Measurements from ENCODE around the gene ACSL6.

Gene ACSL6, protein sequence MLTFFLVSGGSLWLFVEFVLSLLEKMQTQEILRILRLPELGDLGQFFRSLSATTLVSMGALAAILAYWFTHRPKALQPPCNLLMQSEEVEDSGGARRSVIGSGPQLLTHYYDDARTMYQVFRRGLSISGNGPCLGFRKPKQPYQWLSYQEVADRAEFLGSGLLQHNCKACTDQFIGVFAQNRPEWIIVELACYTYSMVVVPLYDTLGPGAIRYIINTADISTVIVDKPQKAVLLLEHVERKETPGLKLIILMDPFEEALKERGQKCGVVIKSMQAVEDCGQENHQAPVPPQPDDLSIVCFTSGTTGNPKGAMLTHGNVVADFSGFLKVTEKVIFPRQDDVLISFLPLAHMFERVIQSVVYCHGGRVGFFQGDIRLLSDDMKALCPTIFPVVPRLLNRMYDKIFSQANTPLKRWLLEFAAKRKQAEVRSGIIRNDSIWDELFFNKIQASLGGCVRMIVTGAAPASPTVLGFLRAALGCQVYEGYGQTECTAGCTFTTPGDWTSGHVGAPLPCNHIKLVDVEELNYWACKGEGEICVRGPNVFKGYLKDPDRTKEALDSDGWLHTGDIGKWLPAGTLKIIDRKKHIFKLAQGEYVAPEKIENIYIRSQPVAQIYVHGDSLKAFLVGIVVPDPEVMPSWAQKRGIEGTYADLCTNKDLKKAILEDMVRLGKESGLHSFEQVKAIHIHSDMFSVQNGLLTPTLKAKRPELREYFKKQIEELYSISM

GRCh38 chr5:132011622-132012343 is at the start of gene ACSL6:
TSS of gene ACSL6 (minus strand) at chr5:132011658. CDS start at chr5:132011553, 105 bp downstream.
- no peak for DNase-seq (ENCODE audit: low read depth in 2 of 2)

DNA sequence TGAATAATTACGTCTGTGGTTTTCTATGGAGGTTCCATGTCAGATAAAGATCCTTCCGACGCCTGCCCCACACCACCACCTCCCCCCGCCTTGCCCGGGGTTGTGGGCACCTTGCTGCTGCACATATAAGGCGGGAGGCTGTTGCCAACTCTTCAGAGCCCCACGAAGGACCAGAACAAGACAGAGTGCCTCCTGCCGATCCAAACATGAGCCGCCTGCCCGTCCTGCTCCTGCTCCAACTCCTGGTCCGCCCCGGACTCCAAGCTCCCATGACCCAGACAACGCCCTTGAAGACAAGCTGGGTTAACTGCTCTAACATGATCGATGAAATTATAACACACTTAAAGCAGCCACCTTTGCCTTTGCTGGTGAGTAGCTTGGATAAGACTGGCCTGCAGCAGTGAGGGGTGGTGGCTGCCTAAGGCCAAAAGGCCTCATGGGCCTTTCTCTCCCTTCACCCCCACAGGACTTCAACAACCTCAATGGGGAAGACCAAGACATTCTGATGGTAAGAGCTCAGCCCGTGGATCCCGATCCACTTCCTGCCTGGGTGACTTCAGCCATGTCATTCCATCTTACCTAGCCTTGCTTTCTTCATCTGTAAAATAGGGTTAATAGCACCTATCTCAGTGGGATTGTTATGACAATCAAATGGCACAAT is 49.2 kb upstream of the ACSL6 start, which contains the start of gene IL3:
TSS of gene IL3 (plus strand) at position 155 of the 661 bp plus-strand sequence. CDS start at position 207, 52 bp downstream.
- DNase-seq (ENCODE audit: low read depth in 2 of 2), result no peak

DNA sequence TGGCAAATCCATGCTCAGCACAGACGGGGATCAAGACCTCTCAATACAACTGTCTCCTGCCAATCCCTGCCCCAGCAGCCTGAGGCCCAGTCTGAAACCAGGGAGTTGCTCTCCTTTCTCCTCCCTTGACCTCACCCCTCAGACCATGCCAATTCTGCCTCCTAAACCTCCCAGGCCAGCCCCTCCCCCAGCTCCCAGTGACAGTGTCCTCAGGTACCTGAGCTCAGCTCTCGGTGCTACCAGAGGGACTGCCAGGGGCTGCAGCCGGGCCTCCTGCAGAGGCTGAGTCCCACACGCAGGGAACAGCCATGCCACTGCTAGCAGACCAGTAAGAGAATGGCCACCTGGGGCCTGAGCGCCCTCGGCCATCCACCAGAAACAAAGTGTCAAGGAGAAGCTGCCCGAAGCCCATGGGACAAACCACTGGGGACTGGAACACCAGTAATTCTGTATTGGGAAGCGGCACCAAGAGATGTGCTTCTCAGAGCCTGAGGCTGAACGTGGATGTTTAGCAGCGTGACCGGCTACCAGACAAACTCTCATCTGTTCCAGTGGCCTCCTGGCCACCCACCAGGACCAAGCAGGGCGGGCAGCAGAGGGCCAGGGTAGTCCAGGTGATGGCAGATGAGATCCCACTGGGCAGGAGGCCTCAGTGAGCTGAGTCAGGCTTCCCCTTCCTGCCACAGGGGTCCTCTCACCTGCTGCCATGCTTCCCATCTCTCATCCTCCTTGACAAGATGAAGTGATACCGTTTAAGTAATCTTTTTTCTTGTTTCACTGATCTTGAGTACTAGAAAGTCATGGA is 48.4 kb upstream of the ACSL6 start:
- DNase-seq (ENCODE audit: low read depth in 2 of 2), result no peak

- no peak for DNase-seq (ENCODE audit: low read depth in 2 of 2)
These were observed 47.7 kb upstream of the ACSL6 start for GRCh38 chr5:132059043-132059695.

- no peak for DNase-seq (ENCODE audit: low read depth in 2 of 2)
These were observed 47.2 kb upstream of the ACSL6 start for GRCh38 chr5:132058646-132059042.

- DNase-seq (ENCODE audit: low read depth in 2 of 2), result no peak
These were observed 46.2 kb upstream of the ACSL6 start for GRCh38 chr5:132057498-132058255.

DNA sequence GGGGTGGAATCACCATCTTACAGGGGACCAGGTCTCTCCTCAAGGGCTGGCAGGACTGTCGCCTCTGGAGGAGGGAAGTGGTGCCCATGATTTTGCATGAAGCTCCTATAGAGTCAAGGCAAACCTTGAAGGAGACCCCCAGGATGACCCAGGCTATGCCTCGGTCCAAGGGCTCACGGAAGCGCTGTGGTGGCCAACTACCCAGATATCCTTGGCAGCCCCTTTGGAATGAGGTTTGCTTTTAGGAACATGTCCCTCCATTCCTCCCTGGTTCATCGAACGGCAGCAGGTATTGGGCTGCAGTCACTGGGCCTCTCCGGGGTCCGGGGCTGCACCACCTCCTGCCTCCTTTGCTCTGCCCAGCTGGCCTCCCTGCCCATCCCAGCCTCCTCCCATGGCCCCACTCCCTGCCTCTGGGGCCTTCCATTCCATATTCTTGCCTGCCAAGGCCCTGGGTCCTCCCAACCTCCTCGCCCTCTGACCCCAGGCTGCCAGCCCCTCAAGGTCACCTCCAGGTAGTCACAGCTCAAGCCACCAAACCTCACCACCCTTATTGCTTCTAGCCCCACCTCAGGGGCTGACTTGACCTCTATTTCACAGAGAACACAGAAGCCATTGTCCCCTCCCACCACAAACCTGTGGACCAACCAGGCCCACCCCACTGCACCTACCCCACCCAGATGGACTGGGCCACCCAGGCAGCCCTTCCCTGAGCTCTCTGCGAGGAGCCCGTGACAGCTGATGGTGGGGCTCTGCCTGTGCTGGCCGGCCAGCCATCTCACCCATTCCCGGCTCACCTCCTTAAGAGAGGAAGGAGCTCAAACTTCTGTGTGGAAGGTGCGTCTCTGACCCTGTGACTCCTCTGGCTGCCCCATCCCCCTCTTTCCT is 45.4 kb upstream of the ACSL6 start:
- DNase-seq (ENCODE audit: low read depth in 2 of 2), result no peak

DNA sequence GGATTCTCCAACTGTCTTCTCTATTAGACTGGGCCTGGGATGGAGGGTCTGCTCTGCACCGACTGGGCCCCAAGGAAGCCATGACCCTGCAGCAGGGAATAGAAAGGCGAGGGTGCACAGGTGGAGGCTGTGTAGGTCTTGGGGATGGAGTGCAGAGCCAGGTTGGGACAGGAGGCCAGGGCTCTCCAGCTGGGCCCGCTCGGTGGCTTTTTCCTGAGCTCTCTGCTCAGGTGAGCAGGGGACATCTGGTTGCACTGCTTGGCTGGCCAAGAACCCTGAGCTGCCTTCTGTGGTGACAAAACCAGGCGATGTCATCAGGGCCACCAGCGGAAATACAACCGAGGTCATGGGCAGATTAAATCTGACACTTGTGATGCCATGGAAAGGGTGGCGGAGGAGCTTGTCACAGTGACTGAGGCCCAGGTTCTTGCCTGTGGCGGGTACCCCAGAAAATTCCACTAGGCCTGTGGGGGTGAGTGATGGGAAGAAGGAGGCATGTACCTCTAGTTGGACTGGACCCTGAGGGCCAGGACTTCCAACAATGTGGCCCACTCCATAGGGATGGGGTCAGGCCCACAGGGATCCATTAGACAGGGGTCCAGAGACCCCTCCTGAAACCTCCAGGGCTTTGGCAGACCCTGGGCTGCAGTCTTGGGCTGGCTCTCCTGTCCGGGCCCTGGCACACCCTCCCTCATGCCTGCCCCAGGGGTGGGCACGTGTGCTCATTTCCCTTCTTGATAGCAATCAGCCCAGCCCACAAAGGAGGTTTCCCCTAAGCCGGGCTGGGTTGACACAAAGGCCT is 44.6 kb upstream of the ACSL6 start:
- no peak for DNase-seq (ENCODE audit: low read depth in 2 of 2)

DNA sequence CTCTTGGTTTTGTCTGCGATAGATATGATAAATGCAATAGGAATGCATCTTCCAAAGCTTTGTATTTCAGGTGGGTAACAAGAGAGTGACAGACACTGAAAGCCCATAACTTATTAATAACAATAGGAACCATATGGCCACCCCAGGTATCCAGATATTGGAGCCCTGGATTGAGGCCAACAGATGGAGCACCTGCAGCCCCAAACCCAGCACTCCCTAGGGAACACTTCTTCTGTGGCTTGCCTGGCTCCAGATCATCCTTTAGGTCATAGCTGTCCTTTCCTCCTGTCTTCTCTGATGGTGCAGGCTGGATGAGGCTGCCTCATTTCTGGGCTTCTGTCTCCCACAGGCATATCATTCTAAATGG is 44.0 kb upstream of the ACSL6 start:
- DNase-seq (ENCODE audit: low read depth in 2 of 2), result no peak

GRCh38 chr5:132054697-132055440 is 43.4 kb upstream of the ACSL6 start:
- DNase-seq (ENCODE audit: low read depth in 2 of 2), result no peak

DNA sequence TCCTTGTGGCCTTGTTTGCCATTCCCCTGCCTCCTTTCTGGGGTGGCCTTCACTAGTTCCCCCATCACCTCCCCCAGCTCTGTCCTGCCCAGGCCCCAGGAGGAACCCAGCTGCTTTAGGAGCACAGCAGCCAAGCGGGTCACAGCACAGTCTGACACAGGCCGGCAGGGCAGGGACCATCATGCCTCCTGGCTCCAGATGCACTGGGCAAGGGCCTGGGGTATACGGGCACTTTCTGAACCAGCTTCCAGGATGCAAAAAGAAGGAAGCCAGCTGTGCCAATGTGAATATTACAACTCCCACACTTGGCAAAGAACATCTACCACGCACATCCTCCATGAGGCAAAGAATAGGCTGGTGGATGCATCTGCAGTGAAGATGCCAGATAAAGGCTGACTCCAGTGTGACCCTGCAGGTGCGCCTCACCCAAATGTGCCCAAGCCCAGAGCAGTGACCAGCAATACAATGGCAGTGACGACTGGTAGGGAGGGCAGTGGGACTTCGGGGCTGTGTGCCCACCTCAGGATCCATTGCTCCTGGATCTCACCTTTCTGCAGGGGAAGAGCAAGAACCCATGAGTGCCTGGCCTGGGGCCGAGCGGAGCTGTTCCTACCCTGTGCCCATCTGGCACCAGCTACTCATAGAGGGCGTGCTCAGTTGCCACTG is 42.7 kb upstream of the ACSL6 start:
- DNase-seq (ENCODE audit: low read depth in 2 of 2), result no peak

GRCh38 chr5:132053483-132053882 is 42.0 kb upstream of the ACSL6 start:
- no peak for DNase-seq (ENCODE audit: low read depth in 2 of 2)

GRCh38 chr5:132052520-132052919 is 41.1 kb upstream of the ACSL6 start:
- DNase-seq (ENCODE audit: low read depth in 2 of 2), result no peak

GRCh38 chr5:132050661-132051552 is 39.4 kb upstream of the ACSL6 start:
- no peak for DNase-seq (ENCODE audit: low read depth in 2 of 2)

- no peak for DNase-seq (ENCODE audit: low read depth in 2 of 2)
These were observed 38.7 kb upstream of the ACSL6 start for GRCh38 chr5:132050136-132050535.

GRCh38 chr5:132049559-132049958 is 38.1 kb upstream of the ACSL6 start:
- DNase-seq (ENCODE audit: low read depth in 2 of 2), result no peak

Data from stimulated activated CD4-positive, alpha-beta T cell treated with anti-CD3 and anti-CD28 coated beads, Interleukin-12 subunit alpha, Interleukin-12 subunit beta, amount 100 ng/mL, for 24 hours (primary cell).